Left lung (tissue), 14 donors: ENCODE data around the gene MSANTD7. TPM values are rescaled to one million over a fixed set of nuclear protein-coding genes. Genes with fewer than 3 reads are reported as not detected.

Experiments used
- ATAC-seq: fragments of 200-7000 bp; cut with Tn5 transposase; one replicate; pipeline ENCODE4 v1.9.1; 2020; ENCODE audit warnings: moderate library complexity
- DNase-seq, 4 donors: peaks; one replicate each; pipeline ENCODE4 v3.0.0-alpha.2; 2013 to 2020
- H3K27ac ChIP-seq, 2 donors: fragments of 200-600 bp; sonication (generic) in 1 of 2; one replicate each; pipeline versions ENCODE4 v1.5.0 to v1.8.0; 2020 to 2021
- H3K27me3 ChIP-seq, 2 donors: fragments of 200-600 bp; sonication (generic) in 1 of 2; one replicate each; pipeline versions ENCODE4 v1.5.0 to v1.8.0; 2020 to 2021
- H3K36me3 ChIP-seq, 2 donors: fragments of 200-600 bp; sonication (generic) in 1 of 2; one replicate each; pipeline versions ENCODE4 v1.5.0 to v1.8.0; 2020 to 2021
- H3K4me1 ChIP-seq, 2 donors: fragments of 200-600 bp; one replicate each; pipeline ENCODE4 v1.8.0; 2021
- H3K4me3 ChIP-seq, 2 donors: fragments of 200-600 bp; sonication (generic) in 1 of 2; one replicate each; pipeline versions ENCODE4 v1.5.0 to v1.8.0; 2020 to 2021; ENCODE audit warnings: mild to moderate bottlenecking in 1 of 2
- H3K9me3 ChIP-seq, 2 donors: fragments of 200-600 bp; sonication (generic) in 1 of 2; one replicate each; pipeline versions ENCODE4 v1.5.0 to v1.8.0; 2020 to 2021
- CTCF ChIP-seq, 2 donors: fragments of 200-600 bp; sonication (generic) in 1 of 2; IDR thresholded peaks; one replicate each; pipeline versions ENCODE4 v1.5.0 to v1.8.0; 2021; ENCODE audit warnings: antibody characterized with exemption in 2 of 2
- intact Hi-C, 2 donors: fragments of 100-400 bp; cut with DNase I; formaldehyde crosslinking; loops; one replicate each; pipeline versions ENCODE4 v1.11.2 to v1.14.2; 2022
- long read RNA-seq, 12 donors: library from polyadenylated mRNA in 2 of 12; unstranded in 2 of 12; transcript quantifications; one replicate each; pipeline ENCODE4 v2.0.0 and lab custom pipeline, GENCODE V29; 2019 to 2026
- polyA plus RNA-seq, 6 donors: library from polyadenylated mRNA; unstranded; fragments of 120-200 nt; gene quantifications; one replicate each; pipeline ENCODE4 v1.2.1, GENCODE V29; 2013; ENCODE audit not compliant: insufficient read length in 6 of 6
- total RNA-seq, 2 donors: library from RNA; stranded (reverse); fragmentation: NEBNext Ultra II Directional; extraction: Animal tissue kit (Norgen Biotek cat#: 25700); gene quantifications; one replicate each; pipeline ENCODE4 v1.2.1, GENCODE V29; 2021
- donor health status: DM: no; HTN: yes; CAD: no.
- donor health status: DM: no; HTN: no; CAD: no.

MSANTD7 gene
- 10 to 100 TPM in 1 of 2 donors, 1 to 10 TPM in 1; 8.5 to 11.5 TPM for total RNA-seq
- 10 to 100 TPM; 15.8 to 18.1 (median 16.1) TPM for polyA plus RNA-seq
- long read RNA-seq, donor 1, full-length matches to known transcripts, result 3 of 3 reads
- long read RNA-seq, donor 1, partial matches to known transcripts, result 0 of 3 reads
- long read RNA-seq, donor 1, other reads (novel, unspliced or antisense), result 0 of 3 reads
- long read RNA-seq, donor 2, full-length matches to known transcripts, result 5 of 5 reads
- long read RNA-seq, donor 2, partial matches to known transcripts, result 0 of 5 reads
- long read RNA-seq, donor 2, other reads (novel, unspliced or antisense), result 0 of 5 reads
- long read RNA-seq, donor 3, full-length matches to known transcripts, result 4 of 4 reads
- long read RNA-seq, donor 3, partial matches to known transcripts, result 0 of 4 reads
- long read RNA-seq, donor 3, other reads (novel, unspliced or antisense), result 0 of 4 reads
- long read RNA-seq, donor 4, full-length matches to known transcripts, result 1 of 1 reads
- long read RNA-seq, donor 4, partial matches to known transcripts, result 0 of 1 reads
- long read RNA-seq, donor 4, other reads (novel, unspliced or antisense), result 0 of 1 reads
- long read RNA-seq, donor 5, full-length matches to known transcripts, result 1 of 1 reads
- long read RNA-seq, donor 5, partial matches to known transcripts, result 0 of 1 reads
- long read RNA-seq, donor 5, other reads (novel, unspliced or antisense), result 0 of 1 reads
- long read RNA-seq, donor 6, full-length matches to known transcripts, result 6 of 6 reads
- long read RNA-seq, donor 6, partial matches to known transcripts, result 0 of 6 reads
- long read RNA-seq, donor 6, other reads (novel, unspliced or antisense), result 0 of 6 reads
- long read RNA-seq, donor 7, full-length matches to known transcripts, result 4 of 13 reads
- long read RNA-seq, donor 7, partial matches to known transcripts, result 9 of 13 reads
- long read RNA-seq, donor 7, other reads (novel, unspliced or antisense), result 0 of 13 reads
- long read RNA-seq, donor 8, full-length matches to known transcripts, result 2 of 2 reads
- long read RNA-seq, donor 8, partial matches to known transcripts, result 0 of 2 reads
- long read RNA-seq, donor 8, other reads (novel, unspliced or antisense), result 0 of 2 reads
- long read RNA-seq, donor 9, result 0 reads
- long read RNA-seq, donor 10, result 0 reads
- long read RNA-seq, donor 11, full-length matches to known transcripts, result 2 of 2 reads
- long read RNA-seq, donor 11, partial matches to known transcripts, result 0 of 2 reads
- long read RNA-seq, donor 11, other reads (novel, unspliced or antisense), result 0 of 2 reads
- long read RNA-seq, donor 12, full-length matches to known transcripts, result 2 of 7 reads
- long read RNA-seq, donor 12, partial matches to known transcripts, result 5 of 7 reads
- long read RNA-seq, donor 12, other reads (novel, unspliced or antisense), result 0 of 7 reads

DNA sequence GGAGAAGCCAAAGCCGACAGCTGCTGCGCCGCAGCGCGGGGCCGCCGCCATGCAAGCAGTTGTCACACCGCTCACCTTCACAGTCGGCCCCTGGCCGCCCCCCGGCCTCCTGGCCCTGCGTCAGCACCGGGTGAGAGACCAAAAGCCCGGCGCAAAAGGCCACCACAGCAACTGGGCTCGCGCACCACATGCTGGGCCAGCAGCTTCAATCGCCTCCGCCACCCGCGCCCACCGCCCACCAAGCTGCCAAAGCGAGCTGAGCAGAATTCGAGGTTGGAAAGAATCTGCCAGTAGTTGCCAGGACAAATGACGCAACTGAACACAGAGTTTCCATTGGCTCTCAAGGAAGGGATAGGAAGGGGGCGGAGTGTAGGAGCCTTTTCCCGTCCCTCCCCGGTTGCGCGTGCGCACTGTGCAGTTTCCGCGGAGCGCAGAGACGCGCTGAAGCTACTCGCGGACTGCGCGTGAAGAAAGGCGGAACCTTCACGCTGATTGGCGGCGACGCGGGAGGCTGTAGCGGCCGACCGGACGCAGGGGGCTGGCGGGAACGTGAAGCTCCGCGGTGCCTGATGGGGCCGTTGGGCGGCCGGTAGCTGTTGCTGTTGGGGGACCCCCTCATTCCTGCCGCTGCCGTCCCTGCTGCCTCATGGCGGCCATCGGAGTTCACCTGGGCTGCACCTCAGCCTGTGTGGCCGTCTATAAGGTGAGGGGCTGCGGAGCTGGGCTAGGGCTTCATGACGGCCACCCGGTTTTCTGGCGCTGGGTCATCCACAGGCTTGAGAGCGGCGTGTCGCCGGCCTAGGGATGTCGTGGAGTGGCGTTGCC is at the start of gene MSANTD7, which contains the start of the genes CDNF and HSPA14:
TSS of gene MSANTD7 (plus strand) at position 550 of the 825 bp plus-strand sequence. CDS start 3,979 bp downstream, outside the sequence.
TSS of gene CDNF (minus strand) at position 281 of the 825 bp plus-strand sequence. CDS start at position 190, 91 bp downstream.
TSS of gene HSPA14 (plus strand) at position 550 of the 825 bp plus-strand sequence. CDS start at position 647, 97 bp downstream.
- H3K9me3 ChIP-seq, result no peaks in the 10 kb centered on the region
- H3K27me3 ChIP-seq, result no peaks in the 10 kb centered on the region
- H3K4me1 ChIP-seq, result peaks cover 0 to 17% of the 10 kb centered on the region in 2 donors
- ATAC-seq, result peak; percentile 98
- peaks cover 0 to 23% of the 10 kb centered on the region in 2 donors for H3K36me3 ChIP-seq
- peak in 1 of 2 donors; percentile 18 for TF ChIP-seq CTCF (IDR thresholded peaks at IDR 0.05)
- intact Hi-C loops, result no loop called here
- peak within 1 kb of the TSS; percentile 97 to 100 for H3K4me3 ChIP-seq
- peak within 1 kb of the TSS; percentile 93 to 96 for H3K27ac ChIP-seq
- peak; percentile 100 for DNase-seq

DNA sequence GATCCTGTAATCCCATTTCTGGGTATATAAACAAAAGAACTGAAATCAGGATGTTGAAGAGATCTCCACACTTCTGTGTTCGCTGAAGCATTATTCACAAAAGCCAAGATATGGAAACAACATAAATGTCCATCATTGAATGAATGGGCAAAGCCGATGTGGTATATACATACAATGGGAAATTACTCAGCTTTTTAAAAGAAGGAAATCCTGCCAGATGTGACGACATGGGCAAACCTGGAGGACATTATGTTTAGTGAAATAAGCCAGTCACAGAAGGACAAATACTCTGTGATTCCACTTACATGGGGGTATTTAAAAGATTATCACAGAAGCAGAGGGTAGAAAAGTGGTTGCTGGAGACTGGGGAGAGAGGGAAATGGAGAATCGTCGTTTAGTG is 39.5 kb upstream of the MSANTD7 start:
- Histone ChIP-seq H3K4me1 (no peaks in the 10 kb centered on the region), H3K36me3 (no peaks in the 10 kb centered on the region), H3K27me3 (no peaks in the 10 kb centered on the region), H3K4me3 (no peak overlapping the region), H3K9me3 (no peaks in the 10 kb centered on the region), H3K27ac (no peak overlapping the region)
- intact Hi-C loops, result no loop called here
- TF ChIP-seq CTCF (IDR thresholded peaks at IDR 0.05), result no peak
- ATAC-seq (no peak), DNase-seq (no peak)

- no peak overlapping the region for H3K4me3 ChIP-seq
- ATAC-seq (no peak), DNase-seq (no peak)
- H3K27me3 ChIP-seq, result no peaks in the 10 kb centered on the region
- intact Hi-C loops, result no loop called here
- H3K36me3 ChIP-seq, result no peaks in the 10 kb centered on the region
- H3K4me1 ChIP-seq, result no peaks in the 10 kb centered on the region
- no peaks in the 10 kb centered on the region for H3K9me3 ChIP-seq
- TF ChIP-seq CTCF (IDR thresholded peaks at IDR 0.05), result no peak
- H3K27ac ChIP-seq, result no peak overlapping the region
Measured at GRCh38 chr10:14800397-14800796, 37.7 kb upstream of the MSANTD7 start.

DNA sequence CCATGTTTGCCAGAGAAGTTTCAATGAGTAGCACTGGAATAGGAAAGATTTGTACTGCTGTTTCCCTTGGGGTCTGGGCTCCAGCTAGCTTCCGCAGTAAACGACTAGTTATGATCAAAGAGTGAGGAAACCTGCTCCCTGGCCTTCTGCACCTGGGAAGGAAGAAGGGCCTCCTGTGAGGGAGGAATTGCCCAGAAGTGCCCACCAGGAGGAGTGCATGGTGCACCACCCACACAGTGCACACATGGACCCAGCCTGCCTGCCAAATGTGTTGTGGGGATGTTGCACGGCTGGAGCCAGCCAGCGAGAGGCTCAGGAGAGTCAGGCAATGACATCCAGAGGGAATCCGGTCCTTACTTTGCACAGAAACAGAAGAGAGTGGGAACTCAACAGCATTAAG is 36.4 kb upstream of the MSANTD7 start:
- no peak for TF ChIP-seq CTCF (IDR thresholded peaks at IDR 0.05)

More for the DNA sequence above, 36.4 kb upstream of the MSANTD7 start:
- Histone ChIP-seq H3K4me1 (no peaks in the 10 kb centered on the region), H3K27ac (no peak overlapping the region), H3K36me3 (no peaks in the 10 kb centered on the region), H3K9me3 (no peaks in the 10 kb centered on the region), H3K4me3 (no peak overlapping the region), H3K27me3 (no peaks in the 10 kb centered on the region)
- intact Hi-C loops, result no loop called here
- ATAC-seq, result no peak
- peak in 1 of 4 donors; percentile 24 for DNase-seq
